Amniotic stem cell (primary cell): ENCODE data around the gene MICAL2.
A peak's percentile ranks its signal among the peaks of the same experiment; 100 is the strongest.

ENCODE experiments used
- DNase-seq: peaks from one replicate; lab custom pipeline; 2025; lab: John Stamatoyannopoulos, UW

MICAL2 gene

DNA sequence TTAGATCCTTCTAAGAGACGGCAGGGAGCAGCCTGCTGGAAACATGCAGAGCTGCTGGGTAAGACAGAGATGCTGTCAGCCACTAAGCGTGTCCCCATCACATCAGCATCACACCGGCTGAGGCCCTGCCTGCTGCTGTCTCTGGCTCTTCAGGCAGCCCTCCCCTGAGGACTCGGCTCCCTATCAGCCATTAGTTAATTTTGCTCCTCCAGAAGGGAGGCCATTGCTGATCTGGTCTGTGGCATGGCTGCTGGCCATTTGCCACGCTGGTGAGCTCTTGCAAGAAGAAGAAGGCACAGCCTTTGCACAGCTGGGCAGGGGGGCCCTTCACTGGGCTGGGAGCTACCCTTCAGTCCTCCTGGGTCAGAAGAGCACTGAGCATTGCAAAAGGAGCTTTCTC is 135.8 kb downstream of the MICAL2 start:
- DNase-seq = no peak

- no peak for DNase-seq
Observed at GRCh38 chr11:12246989-12247388, 136.6 kb downstream of the MICAL2 start.

- DNase-seq = no peak
Observed at GRCh38 chr11:12247543-12248254, 137.3 kb downstream of the MICAL2 start.

- DNase-seq = no peak
Observed at GRCh38 chr11:12248330-12248729, 137.9 kb downstream of the MICAL2 start.

DNA sequence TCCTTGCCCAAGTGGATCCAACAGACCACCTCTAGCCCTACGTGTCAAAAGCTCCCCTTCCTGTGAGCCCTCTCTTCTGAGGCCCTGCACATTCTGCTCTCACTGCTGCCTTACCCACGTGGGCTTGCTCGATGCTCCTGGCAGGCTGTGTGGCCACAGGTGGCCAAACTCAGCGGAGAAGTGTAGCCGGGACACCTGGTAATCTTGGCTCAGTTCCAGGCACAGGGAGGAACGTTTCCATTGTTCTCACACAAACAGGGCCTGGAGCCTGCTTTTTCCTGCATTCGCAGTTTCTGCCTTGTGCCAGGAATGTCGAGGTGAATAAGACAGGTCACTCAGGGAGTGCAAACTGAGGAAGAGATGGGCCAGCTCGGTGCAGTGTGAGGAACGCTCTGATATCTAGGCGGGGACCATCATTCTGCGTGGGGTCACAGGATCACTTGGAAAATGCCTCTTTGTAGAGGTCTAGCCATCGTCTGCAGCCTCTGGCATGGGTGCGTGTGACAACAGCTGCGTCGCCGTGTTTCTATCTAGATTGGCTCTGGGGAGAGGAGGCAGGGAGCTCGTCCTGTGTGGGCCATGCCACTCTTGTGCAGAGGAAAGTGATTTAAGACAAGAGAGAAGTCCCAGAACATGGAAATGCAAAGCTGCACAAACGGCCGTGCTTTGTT is 139.3 kb downstream of the MICAL2 start:
- DNase-seq = no peak

DNA sequence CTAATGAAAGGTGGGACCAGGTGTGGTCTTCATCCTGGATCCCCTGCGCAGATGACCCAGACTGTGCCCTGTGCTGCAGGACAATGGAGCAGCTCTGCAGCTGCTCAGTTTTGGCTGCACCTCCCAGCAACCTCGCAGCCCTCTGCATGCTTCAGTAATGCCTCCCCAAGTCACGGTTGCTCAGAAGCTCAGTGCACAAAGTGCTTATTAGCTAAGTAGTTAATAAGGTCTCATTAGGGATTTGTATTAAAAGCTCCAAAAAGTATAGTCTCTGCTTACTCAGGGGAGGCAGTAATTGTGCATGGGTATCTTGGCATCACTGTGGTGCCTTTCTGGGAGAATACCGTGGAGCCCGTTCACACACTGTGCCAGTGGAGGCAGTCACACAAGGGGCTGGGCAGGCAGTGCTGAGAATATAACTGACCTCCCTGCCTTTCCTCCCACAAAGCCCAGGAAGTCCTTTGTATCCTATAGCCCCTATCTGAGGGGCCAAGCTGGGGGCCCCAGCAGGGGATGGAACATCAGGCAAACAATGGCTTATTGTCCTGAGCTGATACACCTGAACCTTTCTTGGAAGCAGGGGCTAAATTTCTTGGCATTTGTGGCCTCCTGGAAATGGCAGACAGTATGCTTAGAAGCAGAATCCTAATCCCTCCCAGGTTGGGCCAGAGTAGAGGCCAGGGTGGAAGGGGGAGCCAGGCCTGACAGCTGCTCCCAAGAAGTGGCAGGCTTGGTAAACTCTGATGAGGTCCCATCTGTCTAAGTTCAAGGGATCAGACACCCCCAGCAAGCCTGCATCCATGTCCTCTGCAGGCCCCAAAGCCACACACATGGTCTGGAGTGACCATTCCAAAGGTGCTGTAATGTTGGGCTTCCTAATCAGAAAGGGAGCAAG is 141.5 kb downstream of the MICAL2 start:
- no peak for DNase-seq

GRCh38 chr11:12253843-12254281 is 143.5 kb downstream of the MICAL2 start:
- DNase-seq = no peak

GRCh38 chr11:12258451-12258850 is 148.1 kb downstream of the MICAL2 start:
- DNase-seq = no peak

- DNase-seq = no peak
Observed at GRCh38 chr11:12259956-12260355, 149.6 kb downstream of the MICAL2 start.

- no peak for DNase-seq
Observed at GRCh38 chr11:12260731-12261521, 150.5 kb downstream of the MICAL2 start.

DNA sequence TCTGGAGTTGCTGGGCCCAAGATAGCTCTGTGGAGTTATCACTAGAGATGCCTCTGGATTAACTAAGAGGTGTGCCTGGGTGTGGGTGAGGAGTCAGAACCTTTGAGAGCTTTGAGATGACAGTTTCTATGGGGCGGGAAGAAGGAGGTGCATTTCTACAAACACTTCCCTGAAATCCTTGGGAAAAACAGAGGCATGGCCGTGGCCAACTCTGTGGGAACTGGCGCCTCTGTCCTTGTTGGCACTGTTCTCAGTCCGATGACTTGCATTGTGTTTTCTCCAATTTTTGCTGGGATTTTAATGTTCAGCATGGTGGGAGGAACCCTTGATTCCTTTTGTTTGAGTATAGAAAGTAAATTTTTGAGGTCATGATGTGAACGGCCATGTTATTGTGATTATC is 151.2 kb downstream of the MICAL2 start:
- DNase-seq = no peak

GRCh38 chr11:12263141-12263693 is 152.8 kb downstream of the MICAL2 start:
- no peak for DNase-seq

DNA sequence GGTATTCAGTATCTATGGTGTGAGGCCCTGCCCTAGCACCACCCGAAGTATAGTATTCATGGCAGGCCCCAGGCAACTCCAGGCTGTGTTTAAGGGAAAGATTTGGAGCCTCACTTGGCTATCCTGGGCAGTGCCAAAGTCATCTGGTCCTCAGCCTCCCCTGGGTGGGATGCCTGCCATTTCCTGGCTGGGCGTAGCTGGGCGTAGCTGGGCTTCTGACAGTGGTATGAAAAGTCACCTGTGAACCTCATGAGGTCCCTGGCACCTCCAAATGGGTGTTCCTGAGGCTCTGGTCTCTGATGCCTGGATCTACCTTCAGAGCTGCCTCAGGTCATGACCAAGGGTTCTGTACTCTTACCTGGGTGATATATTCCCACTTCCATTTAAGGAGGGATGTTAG is 154.0 kb downstream of the MICAL2 start:
- DNase-seq = no peak

- DNase-seq = no peak
Observed at GRCh38 chr11:12266132-12266531, 155.7 kb downstream of the MICAL2 start.

DNA sequence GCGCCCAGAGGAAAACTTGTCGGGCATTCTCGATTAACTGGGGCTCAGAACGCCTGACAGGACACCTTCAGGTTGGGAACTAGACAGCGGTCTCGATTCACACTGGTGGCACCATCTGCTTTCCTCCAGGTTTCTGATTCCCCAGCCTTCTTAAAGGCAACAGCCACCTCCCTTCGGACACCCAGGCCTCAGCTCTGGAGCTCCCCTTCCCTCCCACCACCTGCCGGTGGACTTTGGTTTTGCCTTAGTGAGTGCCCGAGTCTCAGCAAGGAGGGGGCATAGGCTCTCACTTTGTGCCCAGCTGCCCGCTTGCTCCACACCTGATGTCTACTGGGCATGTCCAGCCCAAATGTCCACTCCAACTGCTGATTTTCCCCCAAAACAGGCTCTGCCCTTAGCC is 156.6 kb downstream of the MICAL2 start:
- no peak for DNase-seq

DNA sequence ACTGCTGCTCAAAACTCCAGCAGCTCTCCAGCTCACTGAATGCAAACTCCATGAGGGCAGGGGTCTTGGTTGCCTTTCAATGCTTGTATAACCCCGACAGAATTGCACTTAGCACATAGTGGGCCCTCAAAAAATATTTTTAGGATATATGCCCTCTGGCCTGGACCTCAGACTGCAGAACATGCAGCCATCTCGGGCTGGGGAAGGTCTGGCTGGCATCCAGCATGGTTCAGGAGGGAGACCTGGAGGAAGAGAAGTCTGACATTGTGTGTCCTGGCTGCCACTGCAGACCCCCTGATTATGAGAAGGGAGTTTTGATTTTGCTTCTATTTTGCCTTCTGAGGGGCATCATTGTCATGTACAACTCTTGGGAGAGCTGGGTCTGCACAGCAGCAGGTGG is 157.5 kb downstream of the MICAL2 start:
- DNase-seq = no peak

GRCh38 chr11:12269104-12269441 is 158.7 kb downstream of the MICAL2 start:
- peak; percentile 37 for DNase-seq

DNA sequence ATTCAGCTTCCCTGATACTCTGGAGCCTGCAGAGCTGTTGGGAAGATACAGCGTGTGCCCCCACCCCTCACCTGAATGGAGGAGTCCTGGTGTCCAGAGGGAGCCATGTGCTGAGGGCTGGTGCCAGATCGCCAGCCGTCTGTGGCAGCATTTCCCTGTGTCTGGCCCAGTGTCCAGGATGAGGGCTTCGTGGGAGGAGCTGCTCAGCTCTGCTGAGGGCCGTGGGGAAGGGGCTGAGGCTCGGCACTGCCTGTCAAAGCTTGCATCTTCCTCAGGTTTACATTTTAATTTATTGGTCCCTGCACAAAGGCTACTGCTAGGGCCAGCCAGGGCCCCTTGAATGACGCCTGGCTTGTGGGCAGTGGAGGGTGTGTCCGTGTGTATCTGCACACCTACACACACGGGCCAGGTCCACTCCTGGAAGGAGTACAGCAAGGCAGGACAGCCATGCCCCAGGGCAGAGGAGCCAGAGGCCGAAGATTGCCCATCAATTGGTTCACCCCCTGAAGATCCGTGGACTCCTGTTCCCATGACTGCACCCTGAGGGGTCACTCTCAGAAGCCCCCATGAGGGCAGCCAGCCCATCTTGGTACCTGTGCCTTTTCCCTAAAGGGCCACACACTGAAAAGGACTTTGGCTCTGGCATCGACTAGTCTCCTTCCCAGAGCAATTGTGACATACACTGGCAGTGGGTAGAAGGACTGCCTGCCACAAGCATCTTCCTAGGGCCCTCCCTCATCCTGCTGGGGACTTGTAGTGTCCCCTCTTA is 159.2 kb downstream of the MICAL2 start:
- DNase-seq = no peak

GRCh38 chr11:12270215-12270797 is 159.9 kb downstream of the MICAL2 start:
- DNase-seq = no peak

DNA sequence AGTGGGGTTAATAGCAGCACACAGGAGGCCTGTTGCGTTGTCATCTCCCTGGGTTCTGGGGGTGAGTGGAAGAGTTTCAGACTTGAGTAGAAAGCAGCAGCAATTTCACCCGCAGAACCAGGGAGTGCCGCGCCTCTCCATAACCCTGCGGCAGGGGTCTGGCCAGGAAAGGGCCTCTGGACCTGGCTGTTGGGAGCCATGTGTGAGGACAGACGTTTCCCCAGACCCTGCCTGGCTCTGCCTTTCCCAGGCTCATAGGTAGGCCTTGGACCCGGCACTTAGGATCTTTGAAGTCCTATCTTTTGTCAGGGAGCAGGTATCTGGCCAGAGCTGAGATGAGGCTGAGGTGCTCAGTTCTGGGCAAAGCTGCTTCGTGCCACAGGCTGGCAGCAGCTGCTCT is 160.4 kb downstream of the MICAL2 start:
- no peak for DNase-seq

- DNase-seq = no peak
Observed at GRCh38 chr11:12271241-12271640, 160.9 kb downstream of the MICAL2 start.
